GM12801 (cell line): Measurements from ENCODE around the gene DDA1.

Source experiments
- CTCF ChIP-seq: IDR thresholded peaks from one replicate; pipeline ENCODE4 v1.5.1; 2011; ENCODE audit warnings: control low read depth; ENCODE audit not compliant: insufficient read length; ENCODE audit errors: extremely low read depth

Gene DDA1

GRCh38 chr19:17266589-17266974 lies 42.8 kb upstream of the DDA1 start:
- no peak for TF ChIP-seq CTCF

- no peak for TF ChIP-seq CTCF
Observed at GRCh38 chr19:17266975-17267788, 42.2 kb upstream of the DDA1 start, which contains the start of gene BABAM1. BABAM1 (plus strand) TSS chr19:17267443; CDS start chr19:17268807, 1,364 bp downstream.

- no peak for TF ChIP-seq CTCF
Observed at GRCh38 chr19:17268754-17269153, 40.6 kb upstream of the DDA1 start.

- TF ChIP-seq CTCF: no peak
Observed at GRCh38 chr19:17275441-17276175, 33.8 kb upstream of the DDA1 start.

GRCh38 chr19:17279436-17279835 lies 29.9 kb upstream of the DDA1 start:
- TF ChIP-seq CTCF: no peak

GRCh38 chr19:17281391-17282304 lies 27.7 kb upstream of the DDA1 start, which contains the start of gene ANKLE1:
ANKLE1 (plus strand) TSS chr19:17281901; CDS start chr19:17281921, 20 bp downstream.
- TF ChIP-seq CTCF: no peak
